Neural cell (in vitro differentiated cells): ENCODE data around the gene WDR81. TPM values are rescaled to one million over a fixed set of nuclear protein-coding genes. Genes with fewer than 3 reads are reported as not detected.
"Not testable (repeated sequence)": the region's sequence is repeated elsewhere in the genome, so short reads cannot be mapped to it uniquely, and the experiment has no call there.

ENCODE experiments used
- H2AFZ ChIP-seq: fragments of 200-600, 300-800 bp; sonication (generic), shearing (Covaris generic); 2 replicates; pipeline ENCODE4 v1.6.0; 2014; ENCODE audit warnings: low read depth, mild to moderate bottlenecking, antibody characterized with exemption, low read length, moderate library complexity
- H3F3A ChIP-seq: fragments of 200-600 bp; shearing (Covaris generic); 2 replicates; pipeline ENCODE4 v1.6.1; 2016; ENCODE audit warnings: mild to moderate bottlenecking, moderate library complexity, mixed read lengths, antibody characterized with exemption, low read length; ENCODE audit not compliant: insufficient read depth, poor library complexity, severe bottlenecking
- H3K27ac ChIP-seq: fragments of 200-600, 300-800 bp; sonication (generic), shearing (Covaris generic); 2 replicates; pipeline ENCODE4 v1.5.1; 2014; ENCODE audit warnings: mild to moderate bottlenecking, low read length, moderate library complexity
- H3K27me3 ChIP-seq: fragments of 300-800, 200-600 bp; sonication (generic), shearing (Covaris generic); 2 replicates; pipeline ENCODE4 v1.6.0; 2014; ENCODE audit warnings: mild to moderate bottlenecking, low read depth, low read length, moderate library complexity; ENCODE audit not compliant: insufficient read depth
- H3K36me3 ChIP-seq: fragments of 300-800, 200-600 bp; sonication (generic), shearing (Covaris generic); 2 replicates; pipeline ENCODE4 v1.5.1; 2014; ENCODE audit warnings: mild to moderate bottlenecking, antibody characterized with exemption, low read length, moderate library complexity; ENCODE audit not compliant: insufficient read depth
- H3K4me2 ChIP-seq: fragments of 300-800, 200-600 bp; sonication (generic), shearing (Covaris generic); 2 replicates; pipeline ENCODE4 v1.6.0; 2014; ENCODE audit warnings: mild to moderate bottlenecking, low read length
- H3K4me3 ChIP-seq: fragments of 300-800, 200-600 bp; sonication (generic), shearing (Covaris generic); 2 replicates; pipeline ENCODE4 v1.5.1; 2014; ENCODE audit warnings: mild to moderate bottlenecking, low read length, moderate library complexity
- H3K79me2 ChIP-seq: fragments of 200-600 bp; shearing (Covaris generic); replicated peaks from 2 replicates; pipeline ENCODE4 v1.6.0; 2014; ENCODE audit warnings: mild to moderate bottlenecking, low read length, moderate library complexity; ENCODE audit not compliant: insufficient read depth
- H3K9ac ChIP-seq: fragments of 300-800, 200-600 bp; sonication (generic), shearing (Covaris generic); 2 replicates; pipeline ENCODE4 v1.6.1; 2016; ENCODE audit warnings: mild to moderate bottlenecking, low read length, mixed read lengths
- H3K9me2 ChIP-seq: fragments of 200-600 bp; shearing (Covaris generic); 2 replicates; pipeline ENCODE4 v1.6.1; 2016; ENCODE audit warnings: mild to moderate bottlenecking, low read length, mixed read lengths; ENCODE audit not compliant: insufficient read depth
- H3K9me3 ChIP-seq: fragments of 200-600, 300-800 bp; sonication (generic), shearing (Covaris generic); 2 replicates; pipeline ENCODE4 v1.6.1; 2016; ENCODE audit warnings: mild to moderate bottlenecking, mixed run types, low read length, moderate library complexity, mixed read lengths
- H4K20me1 ChIP-seq: fragments of 200-600 bp; shearing (Covaris generic); 2 replicates; pipeline ENCODE4 v1.6.1; 2016; ENCODE audit warnings: mild to moderate bottlenecking, mixed run types; ENCODE audit not compliant: insufficient read depth
- EZH2 ChIP-seq: fragments of 200-600, 300-800 bp; shearing (Covaris generic), sonication (generic); IDR thresholded peaks from 2 replicates; pipeline ENCODE4 v1.6.1; 2014; ENCODE audit warnings: antibody characterized with exemption, low read length, borderline replicate concordance, mild to moderate bottlenecking; ENCODE audit not compliant: insufficient read depth, poor library complexity, severe bottlenecking
- RAD21 ChIP-seq: fragments of 450-650 bp; conservative IDR thresholded peaks from 2 replicates; pipeline ENCODE4 v1.6.1; 2014; ENCODE audit warnings: antibody characterized with exemption, mild to moderate bottlenecking, moderate library complexity
- TAF1 ChIP-seq: IDR thresholded peaks from 2 replicates; pipeline ENCODE4 v1.6.1; 2012; ENCODE audit warnings: low read depth
- polyA plus RNA-seq: library from polyadenylated mRNA; depleted of rRNA; stranded (reverse); fragments of >200 nt; gene quantifications from 2 replicates; pipeline ENCODE4 v1.2.3, GENCODE V29; 2014
- TF ChIP-seq, protein P1 (sequence below): fragments of 450-650 bp; IDR thresholded peaks from 2 replicates; pipeline ENCODE4 v1.5.1; 2014; ENCODE audit warnings: antibody characterized with exemption, mild to moderate bottlenecking, moderate library complexity; ENCODE audit not compliant: poor library complexity, severe bottlenecking
- TF ChIP-seq, protein P2 (sequence below): IDR thresholded peaks from 2 replicates; pipeline ENCODE4 v1.6.1; 2012; ENCODE audit warnings: borderline replicate concordance

WDR81 gene
- polyA plus RNA-seq, 1 donor from 2014 or later = 5.4 TPM

- Histone ChIP-seq H3K9ac (no peak overlapping the region), H2AFZ (no peak overlapping the region), H4K20me1 (no peaks in the 10 kb centered on the region), H3F3A (no peaks in the 10 kb centered on the region), H3K9me3 (no peaks in the 10 kb centered on the region), H3K27me3 (peaks cover 9% of the 10 kb centered on the region), H3K4me3 (no peak overlapping the region), H3K4me2 (no peak overlapping the region), H3K79me2 (no peaks in the 10 kb centered on the region), H3K9me2 (no peaks in the 10 kb centered on the region), H3K27ac (no peak overlapping the region), H3K36me3 (no peaks in the 10 kb centered on the region)
- no peak for TF ChIP-seq EZH2
- TF ChIP-seq, protein P1, sequence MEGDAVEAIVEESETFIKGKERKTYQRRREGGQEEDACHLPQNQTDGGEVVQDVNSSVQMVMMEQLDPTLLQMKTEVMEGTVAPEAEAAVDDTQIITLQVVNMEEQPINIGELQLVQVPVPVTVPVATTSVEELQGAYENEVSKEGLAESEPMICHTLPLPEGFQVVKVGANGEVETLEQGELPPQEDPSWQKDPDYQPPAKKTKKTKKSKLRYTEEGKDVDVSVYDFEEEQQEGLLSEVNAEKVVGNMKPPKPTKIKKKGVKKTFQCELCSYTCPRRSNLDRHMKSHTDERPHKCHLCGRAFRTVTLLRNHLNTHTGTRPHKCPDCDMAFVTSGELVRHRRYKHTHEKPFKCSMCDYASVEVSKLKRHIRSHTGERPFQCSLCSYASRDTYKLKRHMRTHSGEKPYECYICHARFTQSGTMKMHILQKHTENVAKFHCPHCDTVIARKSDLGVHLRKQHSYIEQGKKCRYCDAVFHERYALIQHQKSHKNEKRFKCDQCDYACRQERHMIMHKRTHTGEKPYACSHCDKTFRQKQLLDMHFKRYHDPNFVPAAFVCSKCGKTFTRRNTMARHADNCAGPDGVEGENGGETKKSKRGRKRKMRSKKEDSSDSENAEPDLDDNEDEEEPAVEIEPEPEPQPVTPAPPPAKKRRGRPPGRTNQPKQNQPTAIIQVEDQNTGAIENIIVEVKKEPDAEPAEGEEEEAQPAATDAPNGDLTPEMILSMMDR = no peak
- TF ChIP-seq RAD21 = no peak
These were observed 19.5 kb upstream of the WDR81 start for GRCh38 chr17:1705004-1705403.

DNA sequence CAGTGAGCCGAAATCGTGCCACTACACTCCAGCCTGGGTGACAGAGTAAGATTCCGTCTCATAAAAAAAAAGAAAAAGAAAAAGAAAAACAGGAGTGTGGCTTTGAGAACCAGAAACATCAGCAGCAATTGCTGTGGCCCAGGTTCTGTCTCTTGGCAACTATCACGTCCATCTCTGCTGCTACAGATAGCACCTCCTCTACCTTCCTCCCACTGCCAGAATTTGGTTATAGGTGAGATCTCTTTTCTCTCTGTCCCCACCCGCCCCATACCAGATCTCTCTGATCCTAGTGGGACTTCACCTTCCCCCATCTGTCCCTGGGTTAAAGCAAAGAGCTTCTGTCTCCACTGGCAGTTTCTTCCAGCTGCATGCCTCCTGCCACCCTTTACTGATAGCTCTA is 17.4 kb upstream of the WDR81 start:
- Histone ChIP-seq H3K4me3 (no peak overlapping the region), H3K36me3 (no peaks in the 10 kb centered on the region), H3K27me3 (peaks cover 24% of the 10 kb centered on the region), H3K4me2 (no peak overlapping the region), H3K79me2 (no peaks in the 10 kb centered on the region), H3F3A (no peaks in the 10 kb centered on the region), H3K9me3 (no peaks in the 10 kb centered on the region), H3K9me2 (no peaks in the 10 kb centered on the region), H2AFZ (no peak overlapping the region), H3K9ac (no peak overlapping the region), H3K27ac (no peak overlapping the region), H4K20me1 (no peaks in the 10 kb centered on the region)
- TF ChIP-seq RAD21 (no peak), TAF1 (no peak)
- TF ChIP-seq, protein P2, sequence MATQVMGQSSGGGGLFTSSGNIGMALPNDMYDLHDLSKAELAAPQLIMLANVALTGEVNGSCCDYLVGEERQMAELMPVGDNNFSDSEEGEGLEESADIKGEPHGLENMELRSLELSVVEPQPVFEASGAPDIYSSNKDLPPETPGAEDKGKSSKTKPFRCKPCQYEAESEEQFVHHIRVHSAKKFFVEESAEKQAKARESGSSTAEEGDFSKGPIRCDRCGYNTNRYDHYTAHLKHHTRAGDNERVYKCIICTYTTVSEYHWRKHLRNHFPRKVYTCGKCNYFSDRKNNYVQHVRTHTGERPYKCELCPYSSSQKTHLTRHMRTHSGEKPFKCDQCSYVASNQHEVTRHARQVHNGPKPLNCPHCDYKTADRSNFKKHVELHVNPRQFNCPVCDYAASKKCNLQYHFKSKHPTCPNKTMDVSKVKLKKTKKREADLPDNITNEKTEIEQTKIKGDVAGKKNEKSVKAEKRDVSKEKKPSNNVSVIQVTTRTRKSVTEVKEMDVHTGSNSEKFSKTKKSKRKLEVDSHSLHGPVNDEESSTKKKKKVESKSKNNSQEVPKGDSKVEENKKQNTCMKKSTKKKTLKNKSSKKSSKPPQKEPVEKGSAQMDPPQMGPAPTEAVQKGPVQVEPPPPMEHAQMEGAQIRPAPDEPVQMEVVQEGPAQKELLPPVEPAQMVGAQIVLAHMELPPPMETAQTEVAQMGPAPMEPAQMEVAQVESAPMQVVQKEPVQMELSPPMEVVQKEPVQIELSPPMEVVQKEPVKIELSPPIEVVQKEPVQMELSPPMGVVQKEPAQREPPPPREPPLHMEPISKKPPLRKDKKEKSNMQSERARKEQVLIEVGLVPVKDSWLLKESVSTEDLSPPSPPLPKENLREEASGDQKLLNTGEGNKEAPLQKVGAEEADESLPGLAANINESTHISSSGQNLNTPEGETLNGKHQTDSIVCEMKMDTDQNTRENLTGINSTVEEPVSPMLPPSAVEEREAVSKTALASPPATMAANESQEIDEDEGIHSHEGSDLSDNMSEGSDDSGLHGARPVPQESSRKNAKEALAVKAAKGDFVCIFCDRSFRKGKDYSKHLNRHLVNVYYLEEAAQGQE = no peak
- TF ChIP-seq, protein P1 = no peak

DNA sequence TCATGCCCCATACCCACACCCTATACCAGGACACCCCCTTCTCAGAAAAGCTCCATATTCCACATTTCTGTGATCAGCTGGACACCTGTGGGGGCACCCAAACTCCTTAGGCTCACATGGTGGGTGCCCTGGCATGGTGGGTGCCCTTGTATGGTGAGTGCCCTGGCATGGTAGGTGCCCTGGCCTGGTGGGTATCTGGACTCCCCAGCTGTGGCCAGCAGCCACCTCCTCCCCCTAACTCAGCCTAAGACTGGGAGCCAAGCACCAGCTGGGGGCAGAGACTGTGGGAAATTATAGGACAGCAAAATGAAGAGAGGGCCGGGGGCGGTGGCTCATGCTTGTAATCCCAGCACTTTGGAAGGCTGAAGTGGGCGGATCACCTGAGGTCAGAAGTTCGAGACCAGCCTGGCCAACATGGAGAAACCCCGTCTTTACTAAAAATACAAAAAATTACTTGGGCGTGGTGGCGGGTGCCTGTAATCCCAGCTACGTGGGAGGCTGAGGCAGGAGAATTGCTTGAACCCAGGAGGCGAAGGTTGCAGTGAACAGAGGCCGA is 15.6 kb upstream of the WDR81 start:
- H3K27me3 ChIP-seq = peaks cover 24% of the 10 kb centered on the region
- H3K9me3 ChIP-seq = not testable (repeated sequence)

More for the DNA sequence above, 15.6 kb upstream of the WDR81 start:
- not testable (repeated sequence) for H3K27ac ChIP-seq, H3K9me2 ChIP-seq, H3F3A ChIP-seq, H4K20me1 ChIP-seq, H3K4me3 ChIP-seq, H2AFZ ChIP-seq, H3K4me2 ChIP-seq, H3K79me2 ChIP-seq, H3K9ac ChIP-seq, H3K36me3 ChIP-seq
